CD4-positive, alpha-beta T cell treated with Interleukin-1 beta for 1 hour (primary cell): ENCODE measurements around the gene LRRC66.

ENCODE experiments used
- DNase-seq, 2 donors: peaks; one replicate each; pipeline ENCODE4 v3.0.0-alpha.2; 2020 to 2022

Gene LRRC66

GRCh38 chr4:52019936-52020657 is at the start of gene LRRC66:
Gene LRRC66, minus strand, starts transcription at chr4:52020363. Its CDS starts 2,750 bp downstream, at chr4:52017613.
- DNase-seq = no peak

- DNase-seq = no peak
These were observed 49.4 kb upstream of the LRRC66 start for GRCh38 chr4:52069571-52069970.

GRCh38 chr4:52059372-52059771 is 39.2 kb upstream of the LRRC66 start:
- no peak for DNase-seq

- no peak for DNase-seq
These were observed 38.1 kb upstream of the LRRC66 start for GRCh38 chr4:52058275-52058674.

- DNase-seq = no peak
These were observed 37.0 kb upstream of the LRRC66 start for GRCh38 chr4:52057196-52057595.

- no peak for DNase-seq
These were observed 34.1 kb upstream of the LRRC66 start for GRCh38 chr4:52054254-52054653.

GRCh38 chr4:52052475-52052780 is 32.3 kb upstream of the LRRC66 start:
- DNase-seq = no peak

GRCh38 chr4:52051615-52052474 is 31.7 kb upstream of the LRRC66 start:
- peak in 1 of 2 donors; percentile 9 for DNase-seq

- DNase-seq = peak in 1 of 2 donors; percentile 7
These were observed 31.1 kb upstream of the LRRC66 start, which contains the start of gene SPATA18 for GRCh38 chr4:52051213-52051614. Gene SPATA18, plus strand, starts transcription at chr4:52051304. Its CDS starts 401 bp downstream, at chr4:52051705.

GRCh38 chr4:52049266-52049665 is 29.1 kb upstream of the LRRC66 start:
- DNase-seq = no peak

GRCh38 chr4:52045028-52045427 is 24.9 kb upstream of the LRRC66 start:
- DNase-seq = no peak

- peak; percentile 70 to 75 for DNase-seq
These were observed 18.1 kb upstream of the LRRC66 start, which contains the start of gene SGCB for GRCh38 chr4:52038103-52038912. Gene SGCB, minus strand, starts transcription at chr4:52038299. Its CDS starts 40 bp downstream, at chr4:52038259.

GRCh38 chr4:52037689-52038102 is 17.5 kb upstream of the LRRC66 start:
- DNase-seq = no peak

GRCh38 chr4:52036886-52037530 is 16.8 kb upstream of the LRRC66 start:
- DNase-seq = no peak

- DNase-seq = no peak
These were observed 15.0 kb upstream of the LRRC66 start for GRCh38 chr4:52035190-52035589.

- no peak for DNase-seq
These were observed 11.8 kb upstream of the LRRC66 start for GRCh38 chr4:52032005-52032404.

GRCh38 chr4:52028970-52029369 is 8.8 kb upstream of the LRRC66 start:
- DNase-seq = no peak

GRCh38 chr4:52017814-52018213 is 2.3 kb downstream of the LRRC66 start:
- no peak for DNase-seq

GRCh38 chr4:52016981-52017380 is 3.2 kb downstream of the LRRC66 start:
- DNase-seq = no peak

- no peak for DNase-seq
These were observed 4.8 kb downstream of the LRRC66 start for GRCh38 chr4:52015366-52015765.

- DNase-seq = no peak
These were observed 5.3 kb downstream of the LRRC66 start for GRCh38 chr4:52014903-52015302.

- no peak for DNase-seq
These were observed 7.5 kb downstream of the LRRC66 start for GRCh38 chr4:52012651-52013050.

- no peak for DNase-seq
These were observed 9.2 kb downstream of the LRRC66 start for GRCh38 chr4:52010986-52011385.
